Measurements from ENCODE around the gene FIBP.

The FIBP gene

GRCh38 chr11:65927904-65928397 lies 39.7 kb upstream of the FIBP start:
- no peak for DNase-seq (ENCODE audit: low read depth)
- no peak overlapping the region for H3K4me3 ChIP-seq (ENCODE audit: control insufficient read depth, low read depth, low read length)
- TF ChIP-seq, protein P1, sequence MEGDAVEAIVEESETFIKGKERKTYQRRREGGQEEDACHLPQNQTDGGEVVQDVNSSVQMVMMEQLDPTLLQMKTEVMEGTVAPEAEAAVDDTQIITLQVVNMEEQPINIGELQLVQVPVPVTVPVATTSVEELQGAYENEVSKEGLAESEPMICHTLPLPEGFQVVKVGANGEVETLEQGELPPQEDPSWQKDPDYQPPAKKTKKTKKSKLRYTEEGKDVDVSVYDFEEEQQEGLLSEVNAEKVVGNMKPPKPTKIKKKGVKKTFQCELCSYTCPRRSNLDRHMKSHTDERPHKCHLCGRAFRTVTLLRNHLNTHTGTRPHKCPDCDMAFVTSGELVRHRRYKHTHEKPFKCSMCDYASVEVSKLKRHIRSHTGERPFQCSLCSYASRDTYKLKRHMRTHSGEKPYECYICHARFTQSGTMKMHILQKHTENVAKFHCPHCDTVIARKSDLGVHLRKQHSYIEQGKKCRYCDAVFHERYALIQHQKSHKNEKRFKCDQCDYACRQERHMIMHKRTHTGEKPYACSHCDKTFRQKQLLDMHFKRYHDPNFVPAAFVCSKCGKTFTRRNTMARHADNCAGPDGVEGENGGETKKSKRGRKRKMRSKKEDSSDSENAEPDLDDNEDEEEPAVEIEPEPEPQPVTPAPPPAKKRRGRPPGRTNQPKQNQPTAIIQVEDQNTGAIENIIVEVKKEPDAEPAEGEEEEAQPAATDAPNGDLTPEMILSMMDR (IDR thresholded peaks at IDR 0.05; ENCODE audit: control insufficient read depth, insufficient read depth, low read depth, low read length, missing control alignments), result no peak

DNA sequence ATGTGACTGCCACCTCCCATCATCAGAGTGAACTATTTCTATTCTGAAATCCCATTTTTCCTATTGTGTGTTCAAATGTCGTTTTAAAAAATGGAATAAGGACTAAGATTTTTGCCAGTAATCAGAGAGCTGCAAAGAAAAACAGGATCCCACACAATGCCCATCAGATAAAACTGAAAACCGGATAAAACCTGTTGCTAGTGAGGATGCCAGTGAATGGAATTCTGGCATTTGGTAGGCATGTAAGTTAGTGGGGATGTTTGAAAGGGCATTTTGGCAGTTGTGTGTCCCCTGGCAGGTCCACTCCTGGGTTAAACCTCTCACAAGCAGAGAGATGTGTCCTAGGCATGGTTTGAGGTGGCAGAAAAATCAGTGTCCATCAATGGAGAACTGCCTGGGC lies 37.1 kb upstream of the FIBP start:
- no peak overlapping the region for H3K4me3 ChIP-seq (ENCODE audit: control insufficient read depth, low read depth, low read length)
- DNase-seq (ENCODE audit: low read depth), result no peak
- TF ChIP-seq, protein P1 (IDR thresholded peaks at IDR 0.05; ENCODE audit: control insufficient read depth, insufficient read depth, low read depth, low read length, missing control alignments), result no peak

GRCh38 chr11:65922565-65922964 lies 34.3 kb upstream of the FIBP start:
- TF ChIP-seq, protein P1 (IDR thresholded peaks at IDR 0.05; ENCODE audit: control insufficient read depth, insufficient read depth, low read depth, low read length, missing control alignments), result no peak
- H3K4me3 ChIP-seq (ENCODE audit: control insufficient read depth, low read depth, low read length), result no peak overlapping the region
- DNase-seq (ENCODE audit: low read depth), result no peak

GRCh38 chr11:65921876-65922275 lies 33.6 kb upstream of the FIBP start:
- no peak overlapping the region for H3K4me3 ChIP-seq (ENCODE audit: control insufficient read depth, low read depth, low read length)
- no peak for DNase-seq (ENCODE audit: low read depth)
- TF ChIP-seq, protein P1 (IDR thresholded peaks at IDR 0.05; ENCODE audit: control insufficient read depth, insufficient read depth, low read depth, low read length, missing control alignments), result no peak

- TF ChIP-seq, protein P1 (IDR thresholded peaks at IDR 0.05; ENCODE audit: control insufficient read depth, insufficient read depth, low read depth, low read length, missing control alignments), result no peak
- H3K4me3 ChIP-seq (ENCODE audit: control insufficient read depth, low read depth, low read length), result peak overlapping the region; percentile 98
- no peak for DNase-seq (ENCODE audit: low read depth)
These were observed 32.8 kb upstream of the FIBP start for GRCh38 chr11:65921033-65921555.

DNA sequence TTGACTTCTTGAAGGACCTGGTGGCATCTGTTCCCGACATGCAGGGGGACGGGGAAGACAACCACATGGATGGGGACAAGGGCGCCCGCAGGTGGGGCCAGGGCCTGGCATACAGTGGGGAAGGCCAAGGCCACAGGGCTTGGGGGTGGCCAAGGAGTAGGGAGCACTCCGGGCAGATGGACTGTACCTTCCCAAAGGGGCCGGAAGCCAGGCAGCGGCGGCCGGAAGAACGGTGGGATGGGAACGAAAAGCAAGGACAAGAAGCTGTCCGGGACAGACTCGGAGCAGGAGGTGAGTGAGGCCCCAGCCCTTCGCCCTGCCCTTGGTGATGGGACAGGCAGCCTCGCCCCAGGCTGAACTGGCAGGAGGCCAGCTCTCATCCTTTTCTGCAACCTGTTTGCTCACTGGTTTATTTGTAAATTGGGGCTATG lies 32.1 kb upstream of the FIBP start:
- DNase-seq (ENCODE audit: low read depth), result no peak
- TF ChIP-seq, protein P1 (IDR thresholded peaks at IDR 0.05; ENCODE audit: control insufficient read depth, insufficient read depth, low read depth, low read length, missing control alignments), result no peak
- peak overlapping the region; percentile 98 for H3K4me3 ChIP-seq (ENCODE audit: control insufficient read depth, low read depth, low read length)

Data from AG09309 (cell line).